Muscle layer of colon (tissue), 2 donors: ENCODE results near the gene DRAXIN.

Experiments
- H3K27ac ChIP-seq: one replicate; pipeline ENCODE4 v1.7.0; 2013; ENCODE audit warnings: low read depth, mild to moderate bottlenecking, low read length, moderate library complexity
- H3K27me3 ChIP-seq, 2 donors: one replicate each; pipeline ENCODE4 v1.7.0; 2013; ENCODE audit warnings: low read length in 2 of 2, mild to moderate bottlenecking in 2 of 2; ENCODE audit not compliant: insufficient read depth in 2 of 2, control insufficient read depth in 1 of 2
- H3K36me3 ChIP-seq: one replicate; pipeline ENCODE4 v1.7.0; 2013; ENCODE audit warnings: mild to moderate bottlenecking, low read length; ENCODE audit not compliant: insufficient read depth
- H3K4me1 ChIP-seq: one replicate; pipeline ENCODE4 v1.7.0; 2013; ENCODE audit warnings: mild to moderate bottlenecking, low read length; ENCODE audit not compliant: insufficient read depth
- H3K4me3 ChIP-seq, 2 donors: one replicate each; pipeline ENCODE4 v1.7.0; 2013; ENCODE audit warnings: low read length in 2 of 2, low read depth in 1 of 2, mild to moderate bottlenecking in 1 of 2, moderate library complexity in 1 of 2
- H3K9ac ChIP-seq: one replicate; pipeline ENCODE4 v1.7.0; 2013; ENCODE audit warnings: low read length
- H3K9me3 ChIP-seq: one replicate; pipeline ENCODE4 v1.7.0; 2013; ENCODE audit warnings: mild to moderate bottlenecking, low read length
- donor health status: abdominal sarcoma.
- donor health status: Adenocarcinoma of cecum.

DRAXIN gene

GRCh38 chr1:11746092-11746491 is 54.6 kb downstream of the DRAXIN start:
- Histone ChIP-seq H3K9me3 (no peaks in the 10 kb centered on the region), H3K36me3 (peaks cover 8% of the 10 kb centered on the region), H3K9ac (no peak overlapping the region), H3K4me1 (no peaks in the 10 kb centered on the region), H3K27me3 (no peaks in the 10 kb centered on the region), H3K27ac (no peak overlapping the region), H3K4me3 (no peak overlapping the region)

GRCh38 chr1:11746795-11747487 is 55.4 kb downstream of the DRAXIN start:
- no peak overlapping the region for H3K4me3 ChIP-seq
- no peak overlapping the region for H3K27ac ChIP-seq
- no peaks in the 10 kb centered on the region for H3K27me3 ChIP-seq
- H3K36me3 ChIP-seq, result peaks cover 8% of the 10 kb centered on the region
- H3K9me3 ChIP-seq, result no peaks in the 10 kb centered on the region
- no peak overlapping the region for H3K9ac ChIP-seq
- no peaks in the 10 kb centered on the region for H3K4me1 ChIP-seq

GRCh38 chr1:11748294-11749202 is 57.0 kb downstream of the DRAXIN start:
- Histone ChIP-seq H3K27ac (no peak overlapping the region), H3K36me3 (peaks cover 8% of the 10 kb centered on the region), H3K9ac (no peak overlapping the region)

GRCh38 chr1:11749203-11749689 is 57.7 kb downstream of the DRAXIN start:
- Histone ChIP-seq H3K27me3 (no peaks in the 10 kb centered on the region), H3K27ac (no peak overlapping the region), H3K4me1 (no peaks in the 10 kb centered on the region), H3K9ac (no peak overlapping the region), H3K9me3 (no peaks in the 10 kb centered on the region), H3K4me3 (no peak overlapping the region), H3K36me3 (peaks cover 8% of the 10 kb centered on the region)

More at GRCh38 chr1:11748294-11749202, 57.0 kb downstream of the DRAXIN start:
- H3K9me3 ChIP-seq, result no peaks in the 10 kb centered on the region
- no peaks in the 10 kb centered on the region for H3K4me1 ChIP-seq
- no peaks in the 10 kb centered on the region for H3K27me3 ChIP-seq
- no peak overlapping the region for H3K4me3 ChIP-seq

- Histone ChIP-seq H3K9me3 (no peaks in the 10 kb centered on the region), H3K4me1 (no peaks in the 10 kb centered on the region), H3K36me3 (peaks cover 8% of the 10 kb centered on the region), H3K27me3 (no peaks in the 10 kb centered on the region), H3K27ac (no peak overlapping the region), H3K9ac (no peak overlapping the region), H3K4me3 (no peak overlapping the region)
Measured at GRCh38 chr1:11749996-11750395, 58.5 kb downstream of the DRAXIN start.

- H3K27me3 ChIP-seq, result no peaks in the 10 kb centered on the region
- H3K27ac ChIP-seq, result no peak overlapping the region
- H3K9me3 ChIP-seq, result no peaks in the 10 kb centered on the region
- H3K4me1 ChIP-seq, result no peaks in the 10 kb centered on the region
- H3K9ac ChIP-seq, result no peak overlapping the region
- peaks cover 2% of the 10 kb centered on the region for H3K36me3 ChIP-seq
- H3K4me3 ChIP-seq, result no peak overlapping the region
Measured at GRCh38 chr1:11751087-11751486, 59.6 kb downstream of the DRAXIN start.

GRCh38 chr1:11752359-11753088 is 61.0 kb downstream of the DRAXIN start:
- no peaks in the 10 kb centered on the region for H3K9me3 ChIP-seq
- no peaks in the 10 kb centered on the region for H3K36me3 ChIP-seq
- H3K4me1 ChIP-seq, result no peaks in the 10 kb centered on the region
- H3K27ac ChIP-seq, result no peak overlapping the region
- H3K9ac ChIP-seq, result no peak overlapping the region
- H3K4me3 ChIP-seq, result no peak overlapping the region
- no peaks in the 10 kb centered on the region for H3K27me3 ChIP-seq

GRCh38 chr1:11753555-11754208 is 62.2 kb downstream of the DRAXIN start:
- no peaks in the 10 kb centered on the region for H3K4me1 ChIP-seq
- H3K9me3 ChIP-seq, result no peaks in the 10 kb centered on the region
- no peak overlapping the region for H3K9ac ChIP-seq
- H3K27ac ChIP-seq, result no peak overlapping the region
- H3K27me3 ChIP-seq, result no peaks in the 10 kb centered on the region
- H3K4me3 ChIP-seq, result no peak overlapping the region
- no peaks in the 10 kb centered on the region for H3K36me3 ChIP-seq

GRCh38 chr1:11757047-11757446 is 65.5 kb downstream of the DRAXIN start:
- Histone ChIP-seq H3K4me1 (no peaks in the 10 kb centered on the region), H3K27me3 (peaks cover 4 to 9% of the 10 kb centered on the region in 2 donors), H3K9ac (no peak overlapping the region), H3K27ac (no peak overlapping the region), H3K9me3 (no peaks in the 10 kb centered on the region), H3K4me3 (no peak overlapping the region), H3K36me3 (no peaks in the 10 kb centered on the region)

GRCh38 chr1:11759791-11760190 is 68.3 kb downstream of the DRAXIN start:
- H3K9me3 ChIP-seq, result no peaks in the 10 kb centered on the region

GRCh38 chr1:11761285-11761684 is 69.8 kb downstream of the DRAXIN start:
- Histone ChIP-seq H3K4me1 (no peaks in the 10 kb centered on the region), H3K9me3 (no peaks in the 10 kb centered on the region), H3K27me3 (peaks cover 10 to 23% of the 10 kb centered on the region in 2 donors), H3K27ac (no peak overlapping the region), H3K36me3 (no peaks in the 10 kb centered on the region), H3K9ac (no peak overlapping the region), H3K4me3 (no peak overlapping the region)

More at GRCh38 chr1:11759791-11760190, 68.3 kb downstream of the DRAXIN start:
- H3K27ac ChIP-seq, result no peak overlapping the region
- no peak overlapping the region for H3K4me3 ChIP-seq
- H3K27me3 ChIP-seq, result peaks cover 10 to 19% of the 10 kb centered on the region in 2 donors
- H3K9ac ChIP-seq, result no peak overlapping the region
- no peaks in the 10 kb centered on the region for H3K4me1 ChIP-seq
- no peaks in the 10 kb centered on the region for H3K36me3 ChIP-seq
